ENCODE measurements around the gene SKAP1. TPM values are rescaled to one million over a fixed set of nuclear protein-coding genes. Genes with fewer than 3 reads are reported as not detected.
"Not testable (repeated sequence)": the region's sequence is repeated elsewhere in the genome, so short reads cannot be mapped to it uniquely, and the experiment has no call there.

SKAP1 gene
- total RNA-seq, 1 donor from 2014 or later, result 1.0 TPM

DNA sequence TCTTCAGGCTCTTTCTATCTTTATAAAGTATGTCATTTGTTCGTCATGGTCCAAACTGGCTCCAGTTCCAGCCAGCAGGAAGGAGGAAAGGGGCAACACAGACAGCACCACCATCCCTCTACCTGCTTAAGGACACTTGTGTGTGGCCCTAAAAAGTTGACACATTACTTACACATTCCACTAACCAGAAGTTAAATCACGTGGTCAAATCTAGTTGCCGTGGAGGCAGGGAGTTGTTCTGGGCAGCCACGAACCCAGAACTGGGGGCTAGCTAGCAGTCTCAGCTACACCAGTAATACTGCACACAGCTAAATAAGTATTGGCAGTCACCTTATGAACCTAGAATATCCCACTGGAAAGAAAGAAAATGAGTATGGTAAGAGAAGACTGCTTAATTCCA, 218.2 kb downstream of the SKAP1 start:
- Histone ChIP-seq H3K27me3 (ENCODE audit: control insufficient read depth in 3 of 3, insufficient read depth in 3 of 3, low read length in 3 of 3) (peaks cover 0 to 20% (median 7%) of the 10 kb centered on the region in 3 donors), H3K36me3 (ENCODE audit: control insufficient read depth in 3 of 3, insufficient read depth in 3 of 3, low read length in 3 of 3) (no peaks in the 10 kb centered on the region), H3K4me1 (ENCODE audit: control insufficient read depth in 3 of 3, insufficient read depth in 3 of 3, low read length in 3 of 3) (no peaks in the 10 kb centered on the region), H3K9me3 (ENCODE audit: control insufficient read depth in 3 of 3, low read length in 3 of 3) (no peaks in the 10 kb centered on the region), H3K27ac (ENCODE audit: low read depth, low read length) (no peak overlapping the region), H3K4me3 (ENCODE audit: low read length in 3 of 3) (no peak overlapping the region), H3K9ac (ENCODE audit: low read depth in 1 of 3, low read length in 3 of 3) (no peak overlapping the region)

DNA sequence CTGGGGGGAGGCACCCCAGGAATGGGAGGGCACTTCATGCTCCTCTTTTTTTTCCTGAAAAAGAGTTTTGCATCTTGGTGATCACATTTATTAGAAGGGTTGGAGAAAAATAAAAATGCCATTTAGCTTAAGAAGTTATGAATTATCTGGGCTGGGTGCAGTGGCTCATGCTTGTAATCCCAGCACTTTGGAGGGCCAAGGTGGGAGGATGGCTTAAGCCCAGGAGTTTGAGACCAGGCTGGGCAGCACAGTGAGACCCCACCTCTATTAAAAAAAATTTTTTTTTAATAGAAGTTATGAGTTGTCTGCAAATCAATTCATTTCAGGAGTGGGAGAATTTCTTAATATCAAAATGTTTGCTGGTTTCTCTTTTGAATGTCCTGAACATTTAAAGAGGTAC, 219.0 kb downstream of the SKAP1 start:
- Histone ChIP-seq H3K4me1 (ENCODE audit: control insufficient read depth in 3 of 3, insufficient read depth in 3 of 3, low read length in 3 of 3) (no peaks in the 10 kb centered on the region), H3K27ac (ENCODE audit: low read depth, low read length) (no peak overlapping the region), H3K9me3 (ENCODE audit: control insufficient read depth in 3 of 3, low read length in 3 of 3) (no peaks in the 10 kb centered on the region), H3K4me3 (ENCODE audit: low read length in 3 of 3) (no peak overlapping the region), H3K36me3 (ENCODE audit: control insufficient read depth in 3 of 3, insufficient read depth in 3 of 3, low read length in 3 of 3) (no peaks in the 10 kb centered on the region), H3K27me3 (ENCODE audit: control insufficient read depth in 3 of 3, insufficient read depth in 3 of 3, low read length in 3 of 3) (peaks cover 0 to 20% (median 7%) of the 10 kb centered on the region in 3 donors), H3K9ac (ENCODE audit: low read depth in 1 of 3, low read length in 3 of 3) (no peak overlapping the region)

DNA sequence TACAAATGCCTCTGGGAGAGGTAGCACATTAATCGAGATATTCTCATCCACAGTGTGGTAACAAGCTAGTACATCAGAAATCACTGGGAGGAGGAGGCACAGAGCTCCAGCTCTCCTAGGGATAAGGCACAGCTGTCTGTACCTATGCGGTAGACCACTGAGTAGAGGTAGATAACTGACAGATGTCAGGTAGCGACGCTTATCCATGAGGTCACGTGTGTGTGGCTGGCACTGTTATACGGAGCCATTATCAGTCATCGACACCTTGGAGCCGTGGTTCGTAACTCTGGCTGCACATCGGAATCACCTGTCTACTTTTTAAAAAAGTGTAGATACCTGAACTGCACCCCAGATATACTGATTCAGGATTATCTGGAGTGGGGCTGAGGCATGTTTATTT, 220.0 kb downstream of the SKAP1 start:
- Histone ChIP-seq H3K36me3 (ENCODE audit: control insufficient read depth in 3 of 3, insufficient read depth in 3 of 3, low read length in 3 of 3) (no peaks in the 10 kb centered on the region), H3K4me3 (ENCODE audit: low read length in 3 of 3) (no peak overlapping the region), H3K27me3 (ENCODE audit: control insufficient read depth in 3 of 3, insufficient read depth in 3 of 3, low read length in 3 of 3) (peaks cover 0 to 17% (median 12%) of the 10 kb centered on the region in 3 donors), H3K9ac (ENCODE audit: low read depth in 1 of 3, low read length in 3 of 3) (no peak overlapping the region), H3K4me1 (ENCODE audit: control insufficient read depth in 3 of 3, insufficient read depth in 3 of 3, low read length in 3 of 3) (no peaks in the 10 kb centered on the region), H3K27ac (ENCODE audit: low read depth, low read length) (no peak overlapping the region), H3K9me3 (ENCODE audit: control insufficient read depth in 3 of 3, low read length in 3 of 3) (no peaks in the 10 kb centered on the region)

DNA sequence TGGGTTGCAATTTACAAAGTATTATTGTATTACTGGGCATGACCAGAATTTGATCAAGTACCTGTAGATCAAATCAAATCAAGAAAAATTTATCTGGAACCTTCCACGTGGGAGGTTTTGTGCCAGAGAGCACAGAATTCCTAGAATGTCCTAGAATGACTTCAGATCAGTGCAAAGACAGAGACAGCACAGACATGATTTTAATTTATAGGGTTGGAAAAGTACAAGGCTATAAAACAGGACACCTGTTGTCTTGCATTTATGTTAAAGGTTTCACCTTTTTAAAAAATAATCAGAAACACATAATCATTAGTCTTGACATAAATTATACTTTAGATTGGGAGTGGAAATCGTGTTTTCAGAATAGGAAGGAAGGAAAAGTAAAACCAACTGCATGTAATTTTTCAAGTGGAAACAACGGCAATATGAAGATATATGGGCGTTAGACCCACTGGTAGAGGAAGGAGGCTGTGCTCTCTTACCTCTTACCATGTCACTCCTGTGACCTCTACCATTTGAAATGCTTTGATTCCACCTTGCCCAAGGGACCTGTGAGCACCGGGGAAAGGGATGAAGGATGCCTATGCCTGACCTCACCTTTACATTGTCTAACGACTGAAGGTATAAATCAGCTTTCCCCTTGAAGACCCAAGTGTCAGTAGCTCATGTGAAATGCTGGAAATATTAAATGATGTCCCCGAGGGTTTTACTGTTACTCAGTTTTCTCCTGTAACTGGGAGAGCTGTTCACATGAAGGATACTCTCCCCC, 222.1 kb downstream of the SKAP1 start:
- H3K9ac ChIP-seq (ENCODE audit: low read depth in 1 of 3, low read length in 3 of 3), result no peak overlapping the region
- H3K27ac ChIP-seq (ENCODE audit: low read depth, low read length), result no peak overlapping the region
- H3K36me3 ChIP-seq (ENCODE audit: control insufficient read depth in 3 of 3, insufficient read depth in 3 of 3, low read length in 3 of 3), result no peaks in the 10 kb centered on the region
- H3K4me1 ChIP-seq (ENCODE audit: control insufficient read depth in 3 of 3, insufficient read depth in 3 of 3, low read length in 3 of 3), result no peaks in the 10 kb centered on the region
- H3K4me3 ChIP-seq (ENCODE audit: low read length in 3 of 3), result no peak overlapping the region
- no peaks in the 10 kb centered on the region for H3K9me3 ChIP-seq (ENCODE audit: control insufficient read depth in 3 of 3, low read length in 3 of 3)
- H3K27me3 ChIP-seq (ENCODE audit: control insufficient read depth in 3 of 3, insufficient read depth in 3 of 3, low read length in 3 of 3), result peaks cover 0 to 17% (median 15%) of the 10 kb centered on the region in 3 donors

DNA sequence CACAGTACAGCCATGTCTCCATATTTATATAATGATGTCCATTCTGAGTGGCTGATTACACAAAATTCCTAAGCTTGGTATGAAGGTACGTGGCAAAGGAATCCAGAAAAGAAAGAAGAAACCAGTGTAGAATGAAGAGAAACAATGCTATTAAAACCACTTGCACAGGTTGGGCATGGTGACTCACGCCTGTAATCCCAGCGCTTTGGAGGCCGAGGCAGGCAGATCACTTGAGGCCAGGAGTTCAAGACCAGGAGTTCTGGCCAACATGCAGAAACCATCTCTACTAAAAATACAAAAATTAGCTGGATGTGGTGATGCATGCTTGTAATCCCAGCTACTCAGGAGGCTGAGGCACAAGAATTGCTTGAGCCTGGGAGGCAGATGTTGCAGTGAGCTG, 223.0 kb downstream of the SKAP1 start:
- peaks cover 0 to 15% (median 14%) of the 10 kb centered on the region in 3 donors for H3K27me3 ChIP-seq (ENCODE audit: control insufficient read depth in 3 of 3, insufficient read depth in 3 of 3, low read length in 3 of 3)
- H3K36me3 ChIP-seq (ENCODE audit: control insufficient read depth in 3 of 3, insufficient read depth in 3 of 3, low read length in 3 of 3); H3K9me3 ChIP-seq (ENCODE audit: control insufficient read depth in 3 of 3, low read length in 3 of 3); H3K27ac ChIP-seq (ENCODE audit: low read depth, low read length); H3K9ac ChIP-seq (ENCODE audit: low read depth in 1 of 3, low read length in 3 of 3); H3K4me3 ChIP-seq (ENCODE audit: low read length in 3 of 3); H3K4me1 ChIP-seq (ENCODE audit: control insufficient read depth in 3 of 3, insufficient read depth in 3 of 3, low read length in 3 of 3): not testable (repeated sequence)

DNA sequence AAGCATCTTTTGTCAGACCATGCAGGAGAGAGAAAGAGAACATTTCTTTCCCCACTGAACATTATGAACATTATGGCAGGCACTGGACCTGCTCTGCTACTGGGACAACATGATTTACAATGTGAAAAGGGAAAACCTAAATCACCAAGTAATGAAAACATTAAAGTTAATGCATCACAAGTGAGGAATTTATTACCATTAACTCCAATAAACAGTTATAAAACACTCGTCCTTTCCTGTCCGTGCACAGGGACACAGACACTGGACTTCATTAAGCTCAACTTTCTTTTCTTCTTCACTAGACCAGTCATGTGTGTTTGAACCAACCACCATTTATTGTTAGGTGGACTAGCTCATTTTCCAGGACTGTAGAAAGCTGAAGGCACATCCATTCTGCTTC, 227.1 kb downstream of the SKAP1 start:
- no peak overlapping the region for H3K4me3 ChIP-seq (ENCODE audit: low read length in 3 of 3)
- H3K9me3 ChIP-seq (ENCODE audit: control insufficient read depth in 3 of 3, low read length in 3 of 3), result no peaks in the 10 kb centered on the region
- no peaks in the 10 kb centered on the region for H3K4me1 ChIP-seq (ENCODE audit: control insufficient read depth in 3 of 3, insufficient read depth in 3 of 3, low read length in 3 of 3)
- H3K27ac ChIP-seq (ENCODE audit: low read depth, low read length), result no peak overlapping the region
- no peak overlapping the region for H3K9ac ChIP-seq (ENCODE audit: low read depth in 1 of 3, low read length in 3 of 3)
- H3K27me3 ChIP-seq (ENCODE audit: control insufficient read depth in 3 of 3, insufficient read depth in 3 of 3, low read length in 3 of 3), result peaks cover 3 to 8% (median 7%) of the 10 kb centered on the region in 3 donors
- H3K36me3 ChIP-seq (ENCODE audit: control insufficient read depth in 3 of 3, insufficient read depth in 3 of 3, low read length in 3 of 3), result no peaks in the 10 kb centered on the region

DNA sequence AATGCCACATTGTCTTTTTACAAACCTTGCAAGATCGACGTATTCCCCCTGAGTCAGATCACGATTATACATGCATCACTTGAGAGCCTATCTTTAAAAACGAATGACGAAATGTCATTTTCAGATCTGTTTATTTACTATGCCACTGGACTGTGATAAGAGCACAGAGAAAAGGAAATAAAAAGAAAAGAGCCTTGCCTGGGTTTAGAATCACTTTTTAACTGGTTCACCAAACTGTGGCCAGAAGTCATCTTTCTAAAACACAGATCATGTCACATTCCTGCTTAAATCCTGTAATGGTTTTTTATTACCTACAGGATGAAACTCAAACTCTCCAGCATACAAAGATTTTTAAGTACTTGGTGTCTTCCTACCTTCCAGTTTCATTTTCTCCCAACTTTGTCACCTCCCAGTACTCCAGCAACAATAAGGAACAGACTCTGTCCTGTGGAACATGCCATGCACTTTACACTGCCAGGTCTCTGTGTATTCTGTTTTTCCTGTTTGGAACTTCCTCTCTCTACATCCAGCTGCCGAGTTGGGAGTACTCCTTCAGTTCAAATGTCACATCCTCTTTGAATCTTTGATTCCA, 231.0 kb downstream of the SKAP1 start:
- Histone ChIP-seq H3K4me3 (ENCODE audit: low read length in 3 of 3) (no peak overlapping the region), H3K9me3 (ENCODE audit: control insufficient read depth in 3 of 3, low read length in 3 of 3) (no peaks in the 10 kb centered on the region), H3K27ac (ENCODE audit: low read depth, low read length) (no peak overlapping the region), H3K4me1 (ENCODE audit: control insufficient read depth in 3 of 3, insufficient read depth in 3 of 3, low read length in 3 of 3) (no peaks in the 10 kb centered on the region), H3K36me3 (ENCODE audit: control insufficient read depth in 3 of 3, insufficient read depth in 3 of 3, low read length in 3 of 3) (no peaks in the 10 kb centered on the region), H3K27me3 (ENCODE audit: control insufficient read depth in 3 of 3, insufficient read depth in 3 of 3, low read length in 3 of 3) (peaks cover 10 to 32% (median 15%) of the 10 kb centered on the region in 3 donors), H3K9ac (ENCODE audit: low read depth in 1 of 3, low read length in 3 of 3) (no peak overlapping the region)

DNA sequence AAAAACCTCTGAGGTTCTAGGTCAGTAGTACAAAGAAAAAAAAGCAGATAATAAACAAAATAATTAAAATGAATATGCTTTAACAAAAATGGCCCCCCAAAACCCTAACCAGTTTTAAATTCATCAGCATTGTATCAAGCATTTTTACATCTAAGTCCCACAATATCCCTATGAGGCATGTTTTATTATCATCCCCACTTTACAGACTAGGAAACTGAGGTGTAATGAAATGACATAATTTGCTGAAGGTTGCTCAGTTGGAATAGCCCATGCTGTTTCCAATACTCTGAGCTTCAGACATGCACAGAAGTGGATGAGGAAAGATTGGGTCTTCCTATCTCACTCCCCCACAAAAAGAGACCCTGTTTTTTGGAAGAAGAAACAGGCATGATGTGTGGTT, 234.1 kb downstream of the SKAP1 start:
- Histone ChIP-seq H3K9me3 (ENCODE audit: control insufficient read depth in 3 of 3, low read length in 3 of 3) (no peaks in the 10 kb centered on the region), H3K27ac (ENCODE audit: low read depth, low read length) (no peak overlapping the region)

DNA sequence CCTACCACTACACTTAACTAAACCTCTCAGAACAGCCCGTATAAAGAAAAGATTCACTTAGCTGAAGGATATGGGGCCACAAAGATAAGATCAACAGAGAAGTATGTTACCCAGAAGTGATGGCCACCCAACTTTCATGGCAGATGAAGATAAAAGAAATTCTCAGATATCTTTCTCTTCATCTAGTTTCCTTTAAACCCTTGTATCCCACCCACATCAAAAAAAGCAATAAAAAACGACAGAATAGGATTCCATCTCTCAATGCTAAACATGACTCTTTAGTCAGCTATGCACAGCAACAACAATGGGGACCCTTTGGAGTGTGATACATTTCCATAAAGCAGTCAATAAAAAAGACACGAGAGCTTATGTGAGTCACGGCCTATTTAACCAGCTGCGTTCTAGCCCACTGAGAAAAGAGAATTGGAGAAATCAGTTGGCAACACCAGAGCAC, 235.9 kb downstream of the SKAP1 start:
- H3K9ac ChIP-seq (ENCODE audit: low read depth in 1 of 3, low read length in 3 of 3), result no peak overlapping the region
- no peaks in the 10 kb centered on the region for H3K4me1 ChIP-seq (ENCODE audit: control insufficient read depth in 3 of 3, insufficient read depth in 3 of 3, low read length in 3 of 3)
- no peak overlapping the region for H3K4me3 ChIP-seq (ENCODE audit: low read length in 3 of 3)
- H3K9me3 ChIP-seq (ENCODE audit: control insufficient read depth in 3 of 3, low read length in 3 of 3), result no peaks in the 10 kb centered on the region
- H3K27me3 ChIP-seq (ENCODE audit: control insufficient read depth in 3 of 3, insufficient read depth in 3 of 3, low read length in 3 of 3), result peaks cover 12 to 37% (median 24%) of the 10 kb centered on the region in 3 donors
- H3K27ac ChIP-seq (ENCODE audit: low read depth, low read length), result no peak overlapping the region
- H3K36me3 ChIP-seq (ENCODE audit: control insufficient read depth in 3 of 3, insufficient read depth in 3 of 3, low read length in 3 of 3), result no peaks in the 10 kb centered on the region

More for the DNA sequence above, 234.1 kb downstream of the SKAP1 start:
- Histone ChIP-seq H3K4me3 (ENCODE audit: low read length in 3 of 3) (no peak overlapping the region), H3K36me3 (ENCODE audit: control insufficient read depth in 3 of 3, insufficient read depth in 3 of 3, low read length in 3 of 3) (no peaks in the 10 kb centered on the region), H3K4me1 (ENCODE audit: control insufficient read depth in 3 of 3, insufficient read depth in 3 of 3, low read length in 3 of 3) (no peaks in the 10 kb centered on the region), H3K9ac (ENCODE audit: low read depth in 1 of 3, low read length in 3 of 3) (no peak overlapping the region), H3K27me3 (ENCODE audit: control insufficient read depth in 3 of 3, insufficient read depth in 3 of 3, low read length in 3 of 3) (peaks cover 12 to 42% (median 23%) of the 10 kb centered on the region in 3 donors)

DNA sequence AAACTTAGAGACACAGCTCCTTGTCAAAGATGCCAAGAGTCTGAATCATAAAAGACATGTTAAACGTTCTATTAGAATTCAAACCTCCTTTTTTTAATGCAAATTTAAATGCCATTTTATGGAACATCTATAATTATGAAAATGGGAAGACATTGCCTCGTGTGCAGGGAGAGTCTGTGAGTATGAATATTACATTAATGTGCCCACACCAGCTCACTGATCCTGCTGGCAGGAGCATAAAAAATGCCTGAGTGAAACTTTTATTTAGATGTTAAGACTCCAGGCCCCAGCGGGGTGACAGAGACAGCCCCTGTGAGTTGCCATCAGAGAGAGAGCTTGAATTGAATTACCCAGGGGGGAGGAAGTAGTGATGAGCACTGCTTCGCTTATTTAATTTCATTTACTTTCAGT, 237.7 kb downstream of the SKAP1 start:
- no peak overlapping the region for H3K27ac ChIP-seq (ENCODE audit: low read depth, low read length)
- H3K9ac ChIP-seq (ENCODE audit: low read depth in 1 of 3, low read length in 3 of 3), result no peak overlapping the region
- H3K4me1 ChIP-seq (ENCODE audit: control insufficient read depth in 3 of 3, insufficient read depth in 3 of 3, low read length in 3 of 3), result no peaks in the 10 kb centered on the region
- H3K36me3 ChIP-seq (ENCODE audit: control insufficient read depth in 3 of 3, insufficient read depth in 3 of 3, low read length in 3 of 3), result no peaks in the 10 kb centered on the region
- H3K9me3 ChIP-seq (ENCODE audit: control insufficient read depth in 3 of 3, low read length in 3 of 3), result no peaks in the 10 kb centered on the region
- peaks cover 16 to 35% (median 28%) of the 10 kb centered on the region in 3 donors for H3K27me3 ChIP-seq (ENCODE audit: control insufficient read depth in 3 of 3, insufficient read depth in 3 of 3, low read length in 3 of 3)
- H3K4me3 ChIP-seq (ENCODE audit: low read length in 3 of 3), result no peak overlapping the region
